ENCODE data around the gene ST6GALNAC1. TPM values are rescaled to one million over a fixed set of nuclear protein-coding genes. Genes with fewer than 3 reads are reported as not detected.

The ST6GALNAC1 gene
- total RNA-seq, 1 experiment from 2014 or later = not detected

DNA sequence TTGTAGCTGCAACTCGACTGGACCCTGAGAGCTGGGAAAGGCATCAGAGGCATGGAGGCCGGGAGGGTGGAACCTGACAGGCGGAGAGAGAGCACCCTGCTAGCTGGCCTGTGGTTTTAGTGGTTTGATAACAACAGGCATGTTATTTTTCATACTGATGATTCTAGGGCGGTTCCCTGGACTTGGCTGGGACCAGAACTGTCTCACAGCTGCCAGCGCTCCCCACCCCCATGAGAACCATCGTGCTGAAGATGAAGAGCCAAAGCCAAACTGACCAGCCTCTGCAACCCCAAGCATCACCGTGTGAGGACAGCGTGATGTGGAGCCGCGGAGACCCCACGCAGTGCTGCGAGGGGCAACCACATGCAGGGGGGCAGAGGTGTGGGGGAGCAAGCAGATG lies 38.7 kb upstream of the ST6GALNAC1 start:
- H3K27me3 ChIP-seq = no peaks in the 10 kb centered on the region
- peak overlapping the region; percentile 5 for H3K4me3 ChIP-seq
- H3K27ac ChIP-seq = peak overlapping the region; percentile 89
- no peaks in the 10 kb centered on the region; the same call in 1 of the 2 replicates for H3K36me3 ChIP-seq
- H3K9me3 ChIP-seq (replicated peaks) = no peaks in the 10 kb centered on the region
- DNase-seq = peak in 1 of 2 experiments; percentile 88
- H3K4me1 ChIP-seq = peaks cover 43% of the 10 kb centered on the region

- H3K4me3 ChIP-seq = no peak overlapping the region
- H3K27ac ChIP-seq = peak overlapping the region; percentile 89
- no peaks in the 10 kb centered on the region for H3K36me3 ChIP-seq
These were observed 37.9 kb upstream of the ST6GALNAC1 start for GRCh38 chr17:76681222-76682137.

DNA sequence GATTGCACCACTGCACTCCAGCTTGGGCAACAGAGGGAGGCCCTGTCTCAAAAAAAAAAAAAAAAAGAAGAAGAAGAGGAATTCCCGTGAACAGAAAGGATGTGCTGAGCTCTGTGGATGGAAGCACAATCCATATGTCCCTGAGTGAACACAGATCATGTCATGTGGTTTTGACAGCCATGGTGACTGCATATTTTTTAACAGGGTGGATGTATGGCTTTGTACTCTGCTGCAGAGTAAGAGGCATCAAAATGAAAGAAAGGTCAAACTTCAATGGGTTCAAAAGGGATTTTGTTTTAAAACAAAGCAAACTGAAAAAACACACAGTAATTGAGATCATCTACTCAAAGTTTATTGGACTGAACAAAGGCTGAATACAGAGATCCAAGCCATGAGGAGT lies 35.7 kb upstream of the ST6GALNAC1 start:
- DNase-seq = no peak
- H3K27ac ChIP-seq = no peak overlapping the region
- H3K4me3 ChIP-seq = no peak overlapping the region
- no peaks in the 10 kb centered on the region for H3K36me3 ChIP-seq
- H3K9me3 ChIP-seq (replicated peaks) = no peaks in the 10 kb centered on the region
- peaks cover 33% of the 10 kb centered on the region for H3K4me1 ChIP-seq
- no peaks in the 10 kb centered on the region for H3K27me3 ChIP-seq

More at GRCh38 chr17:76681222-76682137, 37.9 kb upstream of the ST6GALNAC1 start:
- H3K4me1 ChIP-seq = peaks cover 43% of the 10 kb centered on the region
- peak; percentile 99 to 100 for DNase-seq
- no peaks in the 10 kb centered on the region for H3K27me3 ChIP-seq
- H3K9me3 ChIP-seq (replicated peaks) = no peaks in the 10 kb centered on the region

DNA sequence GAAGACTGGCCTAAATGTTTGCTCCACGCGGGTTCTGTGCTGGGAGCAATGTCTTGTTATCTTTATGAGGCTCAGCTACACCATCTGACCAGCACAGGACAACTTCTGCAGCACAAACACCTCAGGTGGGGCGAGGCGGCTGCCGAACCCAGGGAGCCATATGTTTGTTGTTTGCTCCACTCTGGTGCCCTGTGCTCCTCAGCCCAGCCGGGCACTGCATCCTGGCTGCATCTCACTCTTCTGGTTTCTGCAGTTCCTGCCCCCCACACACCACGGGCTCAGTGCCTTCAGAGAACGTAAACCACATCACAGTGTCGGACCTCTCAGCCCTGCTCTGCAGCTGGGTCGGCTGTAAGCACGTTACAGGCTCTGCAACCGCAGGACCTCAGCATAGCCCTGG lies 34.8 kb upstream of the ST6GALNAC1 start:
- peaks cover 24% of the 10 kb centered on the region for H3K4me1 ChIP-seq
- no peaks in the 10 kb centered on the region for H3K36me3 ChIP-seq
- H3K9me3 ChIP-seq (replicated peaks) = no peaks in the 10 kb centered on the region
- H3K27ac ChIP-seq = no peak overlapping the region
- H3K27me3 ChIP-seq = no peaks in the 10 kb centered on the region
- DNase-seq = no peak
- no peak overlapping the region for H3K4me3 ChIP-seq

- no peak overlapping the region for H3K4me3 ChIP-seq
- no peaks in the 10 kb centered on the region for H3K9me3 ChIP-seq (replicated peaks)
- no peaks in the 10 kb centered on the region for H3K36me3 ChIP-seq
- H3K27me3 ChIP-seq = no peaks in the 10 kb centered on the region
- no peak overlapping the region for H3K27ac ChIP-seq
- H3K4me1 ChIP-seq = peaks cover 15% of the 10 kb centered on the region
- no peak for DNase-seq
These were observed 33.8 kb upstream of the ST6GALNAC1 start for GRCh38 chr17:76677406-76677805.

- Histone ChIP-seq H3K36me3 (no peaks in the 10 kb centered on the region), H3K4me3 (no peak overlapping the region), H3K27me3 (no peaks in the 10 kb centered on the region), H3K4me1 (peaks cover 9% of the 10 kb centered on the region), H3K27ac (no peak overlapping the region), H3K9me3 (replicated peaks) (no peaks in the 10 kb centered on the region)
- DNase-seq = no peak
These were observed 33.1 kb upstream of the ST6GALNAC1 start for GRCh38 chr17:76676629-76677028.

DNA sequence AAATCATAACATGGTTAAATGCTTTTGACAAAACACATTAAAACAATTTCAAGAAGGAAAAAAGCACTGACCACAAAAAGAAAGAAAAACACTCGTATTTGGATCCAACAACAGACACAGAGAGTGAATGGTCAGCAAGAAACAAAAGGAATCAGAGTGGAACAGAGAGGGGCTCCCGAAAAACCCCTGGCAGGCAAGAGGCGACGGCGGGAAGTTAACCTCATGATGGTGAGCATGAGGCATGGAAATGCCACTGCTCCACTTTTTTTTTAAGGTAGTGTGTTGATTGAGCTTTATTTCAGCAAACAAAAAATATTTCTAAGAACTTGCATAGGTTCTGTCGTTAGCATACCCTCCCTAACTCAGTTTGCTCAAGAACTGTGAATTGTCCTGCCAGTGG lies 32.1 kb upstream of the ST6GALNAC1 start:
- Histone ChIP-seq H3K4me1 (peaks cover under 1% of the 10 kb centered on the region; the same call in 1 of the 2 replicates), H3K27ac (no peak overlapping the region), H3K4me3 (no peak overlapping the region), H3K9me3 (replicated peaks) (no peaks in the 10 kb centered on the region), H3K27me3 (no peaks in the 10 kb centered on the region), H3K36me3 (no peaks in the 10 kb centered on the region)
- no peak for DNase-seq

GRCh38 chr17:76674600-76674999 lies 31.0 kb upstream of the ST6GALNAC1 start:
- no peaks in the 10 kb centered on the region for H3K9me3 ChIP-seq (replicated peaks)
- H3K4me3 ChIP-seq = no peak overlapping the region
- no peaks in the 10 kb centered on the region for H3K27me3 ChIP-seq
- H3K36me3 ChIP-seq = no peaks in the 10 kb centered on the region
- no peak overlapping the region for H3K27ac ChIP-seq
- DNase-seq = no peak
- peaks cover 6% of the 10 kb centered on the region; the same call in 1 of the 2 replicates for H3K4me1 ChIP-seq

DNA sequence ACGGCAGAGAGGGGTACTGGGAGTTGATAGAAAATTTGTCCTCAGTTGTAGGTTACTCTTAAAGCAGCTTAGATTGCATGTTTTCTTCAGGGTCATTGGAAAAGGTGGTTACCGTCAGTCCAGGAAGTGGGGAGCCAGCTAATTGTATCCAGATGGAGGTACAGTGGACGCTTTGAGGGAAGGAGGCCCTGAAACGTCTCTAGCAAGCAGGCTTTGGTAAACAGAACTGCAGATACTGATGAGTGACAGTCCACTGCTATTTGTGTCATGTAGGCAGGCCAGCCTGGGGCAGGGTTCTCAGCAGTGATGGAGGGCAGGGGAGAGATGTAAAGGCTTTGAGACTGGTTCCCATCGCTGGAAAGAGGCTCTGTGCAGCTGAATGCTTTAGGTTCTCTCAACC lies 30.2 kb upstream of the ST6GALNAC1 start:
- H3K4me3 ChIP-seq = no peak overlapping the region
- no peaks in the 10 kb centered on the region for H3K36me3 ChIP-seq
- no peak overlapping the region for H3K27ac ChIP-seq
- no peaks in the 10 kb centered on the region for H3K9me3 ChIP-seq (replicated peaks)
- no peak for DNase-seq
- H3K4me1 ChIP-seq = peaks cover 9% of the 10 kb centered on the region; the same call in 1 of the 2 replicates
- no peaks in the 10 kb centered on the region for H3K27me3 ChIP-seq

- Histone ChIP-seq H3K27me3 (no peaks in the 10 kb centered on the region), H3K4me1 (peaks cover 10% of the 10 kb centered on the region; the same call in 1 of the 2 replicates), H3K4me3 (no peak overlapping the region), H3K36me3 (no peaks in the 10 kb centered on the region), H3K9me3 (replicated peaks) (no peaks in the 10 kb centered on the region), H3K27ac (no peak overlapping the region)
- no peak for DNase-seq
These were observed 29.3 kb upstream of the ST6GALNAC1 start for GRCh38 chr17:76672892-76673291.

DNA sequence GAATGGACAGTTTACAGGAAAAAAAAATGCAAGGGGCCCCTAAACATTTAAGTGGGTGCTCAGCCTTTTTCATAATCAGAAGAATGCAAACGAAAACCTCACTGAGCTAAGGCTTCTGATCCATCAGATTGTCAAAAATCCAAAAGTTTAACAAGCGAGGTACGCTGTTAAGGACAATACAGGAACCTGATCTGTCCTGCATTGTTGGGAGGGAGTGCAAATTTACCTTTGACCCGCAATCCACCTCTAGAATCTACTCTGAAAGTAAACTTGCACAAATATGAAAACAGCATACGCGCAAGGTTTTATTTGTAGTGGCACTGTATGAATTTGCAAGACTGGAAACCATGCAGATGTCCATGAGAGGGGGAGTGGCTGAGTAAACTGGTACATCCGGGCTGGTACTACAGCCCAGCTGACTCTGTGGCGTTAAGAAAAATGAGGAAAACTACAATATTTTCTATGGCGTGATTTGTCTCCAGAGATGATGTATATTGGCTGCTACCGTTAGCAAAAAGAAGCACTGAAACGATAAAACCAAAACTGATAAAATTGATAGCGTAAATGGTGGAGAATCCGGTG lies 28.8 kb upstream of the ST6GALNAC1 start:
- H3K27me3 ChIP-seq = no peaks in the 10 kb centered on the region
- no peaks in the 10 kb centered on the region for H3K36me3 ChIP-seq
- no peaks in the 10 kb centered on the region for H3K9me3 ChIP-seq (replicated peaks)
- no peak for DNase-seq
- H3K27ac ChIP-seq = peak overlapping the region; percentile 81
- peaks cover 10% of the 10 kb centered on the region; the same call in 1 of the 2 replicates for H3K4me1 ChIP-seq
- peak overlapping the region; percentile 67 for H3K4me3 ChIP-seq

- peak overlapping the region; percentile 67 for H3K4me3 ChIP-seq
- H3K27me3 ChIP-seq = no peaks in the 10 kb centered on the region
- peaks cover 10% of the 10 kb centered on the region; the same call in 1 of the 2 replicates for H3K4me1 ChIP-seq
- no peaks in the 10 kb centered on the region for H3K36me3 ChIP-seq
- peak overlapping the region; percentile 81 for H3K27ac ChIP-seq
- H3K9me3 ChIP-seq (replicated peaks) = no peaks in the 10 kb centered on the region
- DNase-seq = no peak
These were observed 28.3 kb upstream of the ST6GALNAC1 start for GRCh38 chr17:76671912-76672262.

DNA sequence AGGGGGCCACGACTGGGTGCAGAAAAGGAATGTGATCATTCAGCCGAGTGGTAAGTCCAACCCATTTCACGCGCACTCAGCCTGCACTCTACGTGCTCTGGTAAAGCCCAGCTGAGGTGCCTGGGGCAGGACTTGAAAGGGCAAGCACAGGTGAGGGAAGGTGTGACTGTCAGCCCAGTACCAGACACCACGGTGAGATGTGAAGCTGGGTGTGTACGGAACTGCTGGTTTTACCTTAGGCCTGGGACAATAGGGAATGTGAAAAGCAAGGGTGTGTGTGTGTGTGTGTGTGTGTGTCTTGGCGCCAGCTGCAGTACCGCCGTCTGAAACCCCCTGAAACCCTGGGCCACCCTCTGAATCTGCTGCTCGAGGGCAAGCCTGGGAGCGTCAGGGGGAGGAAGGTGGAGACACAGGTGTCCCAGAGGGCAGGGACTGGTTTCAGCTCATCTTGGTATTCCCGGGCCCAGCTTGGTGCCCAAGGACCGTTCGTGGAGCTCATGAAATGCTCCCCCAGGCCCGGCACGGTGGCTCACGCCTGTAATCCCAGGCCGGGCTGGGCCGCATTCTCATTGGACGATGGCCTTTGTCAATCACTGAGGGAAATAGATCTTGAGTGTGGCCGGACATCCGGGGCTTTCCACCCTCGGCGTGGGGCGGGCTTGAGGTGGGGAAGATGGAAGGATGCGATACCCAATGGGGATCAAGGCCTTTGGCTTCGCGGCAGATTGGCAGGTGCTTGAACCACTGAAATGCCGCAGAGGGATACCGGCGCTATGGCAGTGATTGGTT lies 27.8 kb upstream of the ST6GALNAC1 start:
- no peaks in the 10 kb centered on the region for H3K36me3 ChIP-seq
- H3K27ac ChIP-seq = peak overlapping the region; percentile 81
- peak; percentile 100 for DNase-seq
- H3K9me3 ChIP-seq (replicated peaks) = no peaks in the 10 kb centered on the region
- peak overlapping the region; percentile 67 for H3K4me3 ChIP-seq
- H3K27me3 ChIP-seq = no peaks in the 10 kb centered on the region
- peaks cover 10% of the 10 kb centered on the region; the same call in 1 of the 2 replicates for H3K4me1 ChIP-seq

- H3K9me3 ChIP-seq (replicated peaks) = no peaks in the 10 kb centered on the region
- no peaks in the 10 kb centered on the region for H3K27me3 ChIP-seq
- H3K4me1 ChIP-seq = peaks cover 10% of the 10 kb centered on the region; the same call in 1 of the 2 replicates
- peak overlapping the region; percentile 67 for H3K4me3 ChIP-seq
- peak overlapping the region; percentile 81 for H3K27ac ChIP-seq
- H3K36me3 ChIP-seq = no peaks in the 10 kb centered on the region
- DNase-seq = no peak
These were observed 27.2 kb upstream of the ST6GALNAC1 start for GRCh38 chr17:76670718-76671122.

Measured in SJCRH30 (cell line).